ENCODE data around the gene FAM53B. TPM values are rescaled to one million over a fixed set of nuclear protein-coding genes. Genes with fewer than 3 reads are reported as not detected.
A peak's percentile ranks its signal among the peaks of the same experiment; 100 is the strongest.

FAM53B gene
- total RNA-seq, 3 donors from 2014 or later = 17.0 to 39.7 (median 22.8) TPM

- Histone ChIP-seq H3K9me3 (no peaks in the 10 kb centered on the region), H3K27me3 (no peaks in the 10 kb centered on the region), H3K27ac (peak overlapping the region; percentile 90 to 93), H3K36me3 (no peaks in the 10 kb centered on the region), H3K4me3 (no peak overlapping the region), H3K4me1 (peaks cover 4 to 31% of the 10 kb centered on the region in 2 donors)
- intact Hi-C loops (cut with DNase I; ENCODE audit: low total_unique reads) = no loop called here
- no peak for DNase-seq (ENCODE audit: low spot score in 2 of 2)
- TF ChIP-seq POLR2A (IDR thresholded peaks at IDR 0.05) (no peak), CTCF (IDR thresholded peaks at IDR 0.05) (peak; percentile 18 to 49 (median 29))
These were observed 1.5 kb upstream of the FAM53B start for GRCh38 chr10:124745673-124746072.

GRCh38 chr10:124745252-124745651 is 1.1 kb upstream of the FAM53B start:
- intact Hi-C loops (cut with DNase I; ENCODE audit: low total_unique reads) = no loop called here
- H3K27me3 ChIP-seq = no peaks in the 10 kb centered on the region
- TF ChIP-seq POLR2A (IDR thresholded peaks at IDR 0.05) (no peak), POLR2AphosphoS5 (IDR thresholded peaks at IDR 0.05) (no peak), CTCF (IDR thresholded peaks at IDR 0.05) (no peak)
- no peaks in the 10 kb centered on the region for H3K36me3 ChIP-seq
- H3K4me3 ChIP-seq = no peak overlapping the region
- peaks cover 4 to 33% of the 10 kb centered on the region in 2 donors for H3K4me1 ChIP-seq
- no peak for DNase-seq (ENCODE audit: low spot score in 2 of 2)
- H3K9me3 ChIP-seq = no peaks in the 10 kb centered on the region
- peak overlapping the region; percentile 90 to 93 for H3K27ac ChIP-seq

GRCh38 chr10:124743191-124744101 is 732 bp downstream of the FAM53B start:
- Histone ChIP-seq H3K9me3 (no peaks in the 10 kb centered on the region), H3K4me3 (peak overlapping the region; percentile 70 to 86 (median 77)), H3K27ac (peak overlapping the region; percentile 61 to 90), H3K4me1 (peaks cover 4 to 35% of the 10 kb centered on the region in 2 donors), H3K36me3 (no peaks in the 10 kb centered on the region), H3K27me3 (no peaks in the 10 kb centered on the region)
- TF ChIP-seq CTCF (IDR thresholded peaks at IDR 0.05) (no peak), POLR2AphosphoS5 (IDR thresholded peaks at IDR 0.05) (peak in 1 of 3 donors; percentile 9), POLR2A (IDR thresholded peaks at IDR 0.05) (no peak)
- no peak for DNase-seq (ENCODE audit: low spot score in 2 of 2)
- intact Hi-C loops (cut with DNase I; ENCODE audit: low total_unique reads) = loop anchor here (5.0 kb wide), 2 partner anchors 36 to 201 kb away; no protein-coding TSS in a partner anchor

- Histone ChIP-seq H3K27ac (peak overlapping the region; percentile 61 to 90), H3K4me3 (peak overlapping the region; percentile 70 to 86 (median 77)), H3K36me3 (no peaks in the 10 kb centered on the region), H3K4me1 (peaks cover 4 to 36% of the 10 kb centered on the region in 2 donors), H3K9me3 (no peaks in the 10 kb centered on the region), H3K27me3 (no peaks in the 10 kb centered on the region)
- intact Hi-C loops (cut with DNase I; ENCODE audit: low total_unique reads) = loop anchor here (5.0 kb wide), 2 partner anchors 35 to 200 kb away; no protein-coding TSS in a partner anchor
- TF ChIP-seq CTCF (IDR thresholded peaks at IDR 0.05) = no peak
- no peak for TF ChIP-seq POLR2AphosphoS5 (IDR thresholded peaks at IDR 0.05)
- no peak for TF ChIP-seq POLR2A (IDR thresholded peaks at IDR 0.05)
- DNase-seq (ENCODE audit: low spot score in 2 of 2) = no peak
These were observed 1.6 kb downstream of the FAM53B start for GRCh38 chr10:124742413-124743190.

Measured in breast epithelium (tissue), 4 donors.